ENCODE results near the gene C1QTNF7.

The C1QTNF7 gene

GRCh38 chr4:15427701-15428100, at the start of gene C1QTNF7:
Gene C1QTNF7 (plus strand): TSS chr4:15428033. CDS start chr4:15435744, 7,711 bp downstream.
- DNase-seq = no peak

- no peak for DNase-seq
These were observed 49.8 kb upstream of the C1QTNF7 start for GRCh38 chr4:15378062-15378461.

GRCh38 chr4:15378493-15378892, 49.3 kb upstream of the C1QTNF7 start:
- no peak for DNase-seq

- no peak for DNase-seq
These were observed 46.0 kb upstream of the C1QTNF7 start for GRCh38 chr4:15381806-15382338.

GRCh38 chr4:15382669-15383273, 45.1 kb upstream of the C1QTNF7 start:
- no peak for DNase-seq

- no peak for DNase-seq
These were observed 42.3 kb upstream of the C1QTNF7 start for GRCh38 chr4:15385515-15385914.

- DNase-seq = no peak
These were observed 41.9 kb upstream of the C1QTNF7 start for GRCh38 chr4:15385928-15386327.

GRCh38 chr4:15390494-15390893, 37.3 kb upstream of the C1QTNF7 start:
- no peak for DNase-seq

GRCh38 chr4:15392053-15392805, 35.6 kb upstream of the C1QTNF7 start:
- DNase-seq = no peak

- no peak for DNase-seq
These were observed 32.5 kb upstream of the C1QTNF7 start for GRCh38 chr4:15395311-15395710.

- peak; percentile 37 for DNase-seq
These were observed 31.6 kb upstream of the C1QTNF7 start for GRCh38 chr4:15396157-15396800.

- DNase-seq = no peak
These were observed 29.8 kb upstream of the C1QTNF7 start for GRCh38 chr4:15398001-15398400.

- no peak for DNase-seq
These were observed 29.1 kb upstream of the C1QTNF7 start for GRCh38 chr4:15398732-15399131.

- DNase-seq = no peak
These were observed 27.6 kb upstream of the C1QTNF7 start for GRCh38 chr4:15400226-15400625.

GRCh38 chr4:15400981-15401671, 26.7 kb upstream of the C1QTNF7 start:
- peak; percentile 3 for DNase-seq

GRCh38 chr4:15402146-15402545, 25.7 kb upstream of the C1QTNF7 start:
- DNase-seq = no peak

GRCh38 chr4:15402974-15403373, 24.9 kb upstream of the C1QTNF7 start:
- no peak for DNase-seq

- no peak for DNase-seq
These were observed 22.8 kb upstream of the C1QTNF7 start for GRCh38 chr4:15405018-15405417.

GRCh38 chr4:15410750-15411149, 17.1 kb upstream of the C1QTNF7 start:
- no peak for DNase-seq

GRCh38 chr4:15412461-15412860, 15.4 kb upstream of the C1QTNF7 start:
- DNase-seq = no peak

- no peak for DNase-seq
These were observed 14.7 kb upstream of the C1QTNF7 start for GRCh38 chr4:15413010-15413622.

GRCh38 chr4:15413623-15414019, 14.2 kb upstream of the C1QTNF7 start:
- DNase-seq = no peak

Measured in stimulated activated CD4-positive, alpha-beta T cell treated with anti-CD3 and anti-CD28 coated beads, Interleukin-12 subunit alpha, Interleukin-12 subunit beta, amount 100 ng/mL, for 4 hours (primary cell).